Stimulated activated CD8-positive, alpha-beta memory T cell treated with anti-CD3 and anti-CD28 coated beads, Interleukin-7, amount 100 ng/mL, for 1 hour (primary cell): ENCODE data around the gene TESK1.

Experiments used
- DNase-seq, 2 donors: peaks; one replicate each; pipeline ENCODE4 v3.0.0-alpha.2; 2020; ENCODE audit warnings: low read depth in 2 of 2

TESK1 gene, protein sequence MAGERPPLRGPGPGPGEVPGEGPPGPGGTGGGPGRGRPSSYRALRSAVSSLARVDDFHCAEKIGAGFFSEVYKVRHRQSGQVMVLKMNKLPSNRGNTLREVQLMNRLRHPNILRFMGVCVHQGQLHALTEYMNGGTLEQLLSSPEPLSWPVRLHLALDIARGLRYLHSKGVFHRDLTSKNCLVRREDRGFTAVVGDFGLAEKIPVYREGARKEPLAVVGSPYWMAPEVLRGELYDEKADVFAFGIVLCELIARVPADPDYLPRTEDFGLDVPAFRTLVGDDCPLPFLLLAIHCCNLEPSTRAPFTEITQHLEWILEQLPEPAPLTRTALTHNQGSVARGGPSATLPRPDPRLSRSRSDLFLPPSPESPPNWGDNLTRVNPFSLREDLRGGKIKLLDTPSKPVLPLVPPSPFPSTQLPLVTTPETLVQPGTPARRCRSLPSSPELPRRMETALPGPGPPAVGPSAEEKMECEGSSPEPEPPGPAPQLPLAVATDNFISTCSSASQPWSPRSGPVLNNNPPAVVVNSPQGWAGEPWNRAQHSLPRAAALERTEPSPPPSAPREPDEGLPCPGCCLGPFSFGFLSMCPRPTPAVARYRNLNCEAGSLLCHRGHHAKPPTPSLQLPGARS

GRCh38 chr9:35604578-35605350, at the start of gene TESK1:
Gene TESK1 (plus strand): TSS chr9:35605262. CDS start chr9:35605620, 358 bp downstream.
- peak; percentile 56 to 57 for DNase-seq

GRCh38 chr9:35555881-35556280, 49.2 kb upstream of the TESK1 start:
- no peak for DNase-seq

- no peak for DNase-seq
Observed at GRCh38 chr9:35556776-35557175, 48.3 kb upstream of the TESK1 start.

GRCh38 chr9:35557320-35557719, 47.7 kb upstream of the TESK1 start:
- DNase-seq = no peak

DNA sequence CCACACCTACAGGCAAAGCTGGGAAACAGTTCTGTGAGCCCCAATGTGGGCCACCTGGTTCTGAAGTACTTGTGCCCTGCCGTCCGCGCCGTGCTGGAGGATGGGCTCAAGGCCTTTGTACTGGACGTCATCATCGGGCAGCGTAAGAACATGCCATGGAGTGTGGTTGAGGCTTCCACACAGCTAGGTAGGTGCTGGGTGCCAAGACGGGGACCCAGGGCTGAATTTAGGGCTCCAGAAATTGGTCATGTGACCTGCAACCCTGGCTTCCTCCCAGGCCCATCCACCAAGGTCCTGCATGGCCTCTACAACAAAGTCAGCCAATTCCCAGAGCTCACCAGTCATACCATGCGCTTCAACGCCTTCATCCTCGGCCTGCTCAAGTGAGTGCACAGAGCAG, 46.9 kb upstream of the TESK1 start:
- no peak for DNase-seq

DNA sequence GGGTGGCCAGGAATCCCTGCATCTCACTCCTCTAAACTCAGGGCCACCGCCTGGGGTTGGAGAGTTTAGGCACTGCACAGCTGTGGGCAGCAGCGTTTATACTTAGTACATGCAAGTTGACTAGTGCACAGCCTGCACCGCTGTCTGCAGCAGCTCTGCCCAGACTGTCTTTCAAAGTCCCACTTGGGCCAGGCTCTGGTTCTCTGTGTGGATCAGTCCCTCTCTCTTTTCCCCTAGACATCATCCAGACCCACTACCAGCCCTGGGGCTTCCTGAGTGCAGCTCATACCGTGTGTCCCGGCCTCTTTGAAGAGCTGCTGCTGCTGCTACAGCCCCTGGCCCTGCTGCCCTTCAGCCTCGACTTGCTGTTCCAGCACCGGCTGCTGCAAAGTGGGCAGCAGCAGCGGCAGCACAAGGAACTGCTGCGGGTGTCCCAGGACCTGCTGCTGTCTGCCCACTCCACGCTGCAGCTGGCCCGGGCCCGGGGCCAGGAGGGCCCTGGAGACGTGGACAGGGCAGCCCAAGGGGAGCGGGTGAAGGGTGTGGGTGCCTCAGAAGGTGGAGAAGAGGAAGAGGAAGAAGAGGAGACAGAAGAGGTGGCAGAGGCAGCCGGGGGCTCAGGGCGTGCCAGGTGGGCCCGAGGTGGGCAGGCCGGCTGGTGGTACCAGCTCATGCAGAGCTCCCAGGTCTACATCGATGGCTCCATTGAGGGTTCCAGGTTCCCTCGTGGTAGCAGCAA, 45.1 kb upstream of the TESK1 start:
- no peak for DNase-seq

DNA sequence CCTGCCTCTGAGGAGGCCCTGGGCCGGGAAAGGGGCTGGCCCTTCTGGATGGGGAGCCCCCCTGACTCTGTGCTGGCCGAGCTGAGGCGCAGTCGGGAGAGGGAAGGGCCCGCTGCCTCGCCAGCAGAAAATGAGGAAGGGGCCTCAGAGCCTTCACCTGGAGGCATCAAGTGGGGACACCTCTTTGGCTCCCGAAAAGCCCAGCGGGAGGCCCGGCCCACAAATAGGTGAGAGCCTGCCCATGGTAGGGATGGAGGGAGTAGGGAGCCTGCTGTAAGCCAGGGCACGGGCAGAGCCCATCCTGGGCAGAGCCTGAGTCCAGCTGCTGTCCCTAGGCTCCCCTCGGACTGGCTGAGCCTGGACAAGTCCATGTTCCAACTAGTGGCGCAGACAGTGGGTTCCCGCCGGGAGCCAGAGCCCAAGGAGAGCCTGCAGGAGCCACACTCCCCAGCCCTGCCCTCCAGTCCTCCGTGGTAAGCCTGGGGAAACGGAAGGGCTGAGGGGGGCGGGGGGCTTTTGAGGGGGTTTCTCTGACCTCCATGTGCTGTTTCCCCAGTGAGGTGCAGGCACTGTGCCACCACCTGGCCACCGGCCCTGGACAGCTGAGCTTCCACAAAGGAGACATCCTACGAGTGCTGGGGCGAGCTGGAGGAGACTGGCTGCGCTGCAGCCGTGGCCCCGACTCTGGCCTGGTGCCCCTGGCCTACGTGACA, 44.3 kb upstream of the TESK1 start:
- no peak for DNase-seq

DNA sequence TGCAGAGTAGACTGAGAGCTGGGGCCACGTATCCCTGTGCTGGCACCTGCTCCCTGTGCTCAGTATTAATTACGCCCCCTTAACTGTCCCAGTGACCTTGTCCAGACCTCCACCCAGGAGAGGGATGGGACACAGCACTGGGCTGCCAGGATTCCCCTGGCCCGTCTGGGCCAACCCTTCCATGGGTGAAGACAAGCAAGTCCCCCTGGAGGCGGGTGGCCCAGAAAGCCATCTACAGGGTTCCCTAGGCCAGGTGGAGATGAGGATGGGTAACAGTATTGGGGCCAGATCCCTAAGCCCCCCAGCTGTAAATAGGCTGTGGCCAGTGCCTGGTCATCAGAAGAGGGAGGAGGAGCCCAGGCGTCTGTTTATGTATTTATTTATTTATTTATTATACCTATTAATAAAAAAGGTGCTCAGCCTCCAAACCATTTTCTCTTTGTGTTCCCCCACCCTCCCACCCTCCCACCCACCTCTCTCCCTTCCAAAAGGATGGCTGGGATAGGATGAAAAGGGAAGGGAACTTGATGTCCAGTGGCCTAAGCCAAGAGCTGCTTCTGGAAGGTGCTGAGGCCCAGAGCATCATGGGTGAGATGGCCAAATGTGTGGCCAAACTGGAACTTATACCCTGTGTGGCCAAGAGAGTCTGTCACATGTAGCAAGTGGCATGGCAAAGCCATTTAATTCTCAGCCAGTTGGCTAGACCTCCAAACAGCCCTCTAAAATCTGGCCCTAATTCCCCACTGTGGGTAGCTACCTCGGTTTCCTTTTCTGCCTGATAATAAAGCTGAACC, 43.4 kb upstream of the TESK1 start:
- no peak for DNase-seq

DNA sequence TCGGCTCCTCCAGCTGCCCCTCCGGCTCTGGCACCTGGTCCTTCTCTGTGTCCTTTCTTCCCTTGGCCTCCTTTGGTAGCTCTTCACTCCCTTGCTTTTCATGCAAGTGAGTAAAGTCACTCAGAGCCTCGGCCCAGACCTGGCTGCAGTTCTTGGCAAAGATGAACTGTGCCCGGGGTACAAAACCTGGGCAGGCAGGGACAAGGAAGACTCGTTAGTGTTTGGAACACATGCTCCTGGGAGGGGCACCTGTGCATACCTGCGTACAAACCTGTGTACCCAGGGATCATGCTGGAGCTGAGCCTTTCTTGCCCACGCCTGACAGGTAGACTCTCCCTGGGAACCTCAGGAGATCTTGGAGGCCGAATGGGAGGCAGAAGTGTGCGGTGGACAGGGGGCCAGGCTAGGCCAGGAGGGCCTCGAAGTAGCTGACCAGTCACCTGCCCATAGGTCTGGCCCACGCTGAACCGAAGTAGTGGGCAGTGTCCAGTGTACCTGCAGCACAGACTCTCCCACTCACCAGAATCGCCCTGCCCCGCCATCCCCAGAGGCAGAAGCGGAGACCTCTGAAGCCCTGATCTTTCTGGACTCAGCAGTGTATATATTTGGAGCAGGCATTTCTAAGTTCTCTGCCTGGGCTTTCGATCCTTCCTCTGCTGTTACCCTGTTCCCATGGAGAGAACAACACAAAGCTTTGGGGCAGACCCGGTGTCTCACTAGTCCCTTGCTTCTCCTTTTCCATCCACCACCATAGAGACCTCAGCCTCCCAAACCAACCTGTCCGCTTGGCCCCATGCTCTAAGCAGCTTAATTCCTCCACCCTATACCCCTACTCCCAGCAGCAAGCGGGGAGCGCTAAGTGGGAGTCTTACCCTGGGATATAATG, 41.9 kb upstream of the TESK1 start:
- DNase-seq = no peak

DNA sequence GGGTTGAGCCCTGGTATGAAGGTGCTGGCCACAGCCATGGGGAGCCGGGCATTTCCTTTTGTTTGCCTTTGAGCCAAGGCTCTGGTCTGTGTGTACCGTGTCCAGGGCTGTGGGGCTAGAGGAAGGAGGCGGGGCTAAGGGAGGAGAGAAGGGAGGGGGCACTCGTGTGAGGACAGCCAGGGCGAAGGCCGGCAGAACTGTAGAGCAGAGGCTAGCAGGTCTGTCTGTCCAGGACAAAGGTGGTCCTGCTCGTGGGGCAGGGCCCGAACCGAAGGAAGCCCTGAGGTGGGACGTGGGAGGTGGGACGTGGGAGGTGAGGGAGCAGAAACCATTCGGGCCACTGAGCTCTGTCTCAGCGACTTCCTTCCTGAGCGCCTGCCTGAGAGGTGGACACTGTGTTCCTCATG, 41.3 kb upstream of the TESK1 start:
- no peak for DNase-seq

DNA sequence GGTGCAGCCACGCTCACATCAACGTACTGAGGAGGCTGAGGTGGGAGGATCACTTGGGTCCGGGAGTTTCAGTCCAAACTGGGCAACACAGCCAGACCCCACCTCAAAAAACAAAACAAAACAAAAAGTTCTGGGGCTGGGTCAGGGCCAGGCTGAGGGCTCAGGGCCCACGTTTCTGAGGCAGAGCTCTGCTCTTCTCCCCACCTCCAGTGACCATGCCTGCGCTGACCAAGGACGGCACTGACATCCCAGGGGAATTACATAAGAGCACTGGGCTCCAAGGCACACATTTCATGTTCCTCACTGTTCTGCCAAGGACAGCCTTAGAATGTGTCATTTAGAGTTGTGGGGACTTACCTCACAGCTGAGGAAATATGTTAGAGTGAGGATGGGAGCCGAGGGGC, 40.4 kb upstream of the TESK1 start:
- no peak for DNase-seq

- DNase-seq = no peak
Observed at GRCh38 chr9:35566417-35566816, 38.6 kb upstream of the TESK1 start.

DNA sequence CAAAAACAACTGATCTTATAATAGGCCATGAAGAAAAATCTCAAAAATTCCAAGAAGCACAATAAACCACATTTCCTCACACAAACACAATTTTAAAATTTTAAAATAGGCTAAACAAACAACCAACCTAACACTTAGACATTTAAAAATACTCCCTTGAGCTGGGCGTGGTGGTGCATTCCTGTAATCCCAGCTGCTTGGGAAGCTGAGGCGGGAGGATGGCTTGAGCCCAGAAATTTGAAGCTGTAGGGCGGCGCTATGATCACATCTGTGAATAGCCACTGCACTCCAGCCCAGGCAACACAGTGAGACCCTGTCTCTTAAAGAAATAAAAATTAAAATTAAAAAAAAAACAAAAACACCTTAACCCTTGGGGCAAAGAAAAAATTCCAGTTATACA, 36.9 kb upstream of the TESK1 start:
- DNase-seq = no peak

GRCh38 chr9:35569206-35569605, 35.9 kb upstream of the TESK1 start:
- no peak for DNase-seq

DNA sequence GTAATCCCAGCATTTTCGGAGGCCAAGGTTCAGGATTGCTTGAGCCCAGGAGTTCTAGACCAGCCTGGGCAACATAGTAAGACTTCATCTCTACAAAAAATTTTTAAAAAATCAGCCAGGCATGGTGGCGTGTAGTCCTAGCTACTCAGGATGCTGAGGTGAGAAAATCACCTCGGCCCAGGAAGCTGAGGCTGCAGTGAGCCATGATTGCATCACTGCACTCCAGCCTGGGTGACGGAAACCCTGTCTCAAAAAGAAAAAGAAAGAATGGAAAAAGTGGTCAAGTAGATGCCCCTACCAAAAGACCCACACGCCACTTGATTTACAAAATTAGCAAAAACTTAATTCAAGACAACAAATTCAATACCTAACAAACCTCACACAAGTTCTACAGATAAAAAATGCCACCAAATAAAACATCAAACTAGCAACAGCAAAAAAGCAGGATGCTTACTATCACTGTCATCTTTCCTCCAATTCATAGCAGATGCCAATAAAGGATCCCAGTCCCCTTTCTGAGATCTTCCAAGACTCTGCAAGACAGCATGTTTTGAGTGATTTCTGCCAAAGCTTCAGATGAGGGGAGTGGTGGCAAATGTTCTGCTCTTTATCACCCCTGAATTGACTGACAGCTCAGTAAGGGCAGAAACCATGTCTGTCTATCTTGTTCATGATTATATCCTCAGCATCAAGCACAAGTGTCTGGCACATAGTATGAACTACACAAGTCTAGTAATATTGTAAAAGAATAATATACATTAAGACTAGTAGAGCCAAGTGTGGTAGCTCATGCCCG, 34.2 kb upstream of the TESK1 start:
- DNase-seq = no peak

GRCh38 chr9:35574578-35575122, 30.4 kb upstream of the TESK1 start:
- no peak for DNase-seq

- DNase-seq = no peak
Observed at GRCh38 chr9:35575478-35575877, 29.6 kb upstream of the TESK1 start.

- no peak for DNase-seq
Observed at GRCh38 chr9:35577486-35577885, 27.6 kb upstream of the TESK1 start.
